HL-60 (cell line): ENCODE measurements around the gene IMMP2L.

Experiments
- DNase-seq, 2 experiments: peaks; one replicate each; pipeline ENCODE4 v3.0.0-alpha.2; 2010 to 2020; ENCODE audit warnings: low read depth in 1 of 2, low spot score in 1 of 2
- H3K27ac ChIP-seq: fragments of 250-450 bp; sonication (Bioruptor Pico); replicated peaks from 2 replicates; pipeline ENCODE4 v1.5.1; 2020; ENCODE audit warnings: mild to moderate bottlenecking, moderate library complexity
- H3K27me3 ChIP-seq: fragments of 250-450 bp; sonication (Bioruptor Pico); 2 replicates; pipeline ENCODE4 v1.5.1; 2021; ENCODE audit warnings: mild to moderate bottlenecking, moderate library complexity; ENCODE audit not compliant: insufficient read depth, poor library complexity, severe bottlenecking
- H3K4me3 ChIP-seq: replicated peaks from 2 replicates; pipeline ENCODE4 v1.5.1; 2011; ENCODE audit warnings: mild to moderate bottlenecking, control low read depth, low read length; ENCODE audit not compliant: insufficient read depth
- GABPA ChIP-seq: IDR thresholded peaks from 2 replicates; pipeline ENCODE4 v1.6.1; 2012; ENCODE audit warnings: low read depth
- POLR2AphosphoS5 ChIP-seq: IDR thresholded peaks from 2 replicates; pipeline ENCODE4 v1.6.1; 2012; ENCODE audit warnings: low read depth
- SPI1 ChIP-seq: IDR thresholded peaks from 2 replicates; pipeline ENCODE4 v1.6.1; 2012; ENCODE audit warnings: low read depth, mild to moderate bottlenecking, borderline replicate concordance
- TF ChIP-seq, protein P1 (sequence below): IDR thresholded peaks from one replicate; pipeline ENCODE4 v1.5.1; 2011; ENCODE audit warnings: low read length, control low read depth, inconsistent platforms; ENCODE audit not compliant: insufficient read depth
- TF ChIP-seq, protein P2 (sequence below): IDR thresholded peaks from 2 replicates; pipeline ENCODE4 v1.6.1; 2012; ENCODE audit warnings: low read depth; ENCODE audit not compliant: insufficient replicate concordance

Gene IMMP2L

GRCh38 chr7:111098926-111099250, 463.4 kb downstream of the IMMP2L start:
- no peak for DNase-seq
- TF ChIP-seq POLR2AphosphoS5 (no peak), GABPA (no peak), SPI1 (no peak)
- TF ChIP-seq, protein P1, sequence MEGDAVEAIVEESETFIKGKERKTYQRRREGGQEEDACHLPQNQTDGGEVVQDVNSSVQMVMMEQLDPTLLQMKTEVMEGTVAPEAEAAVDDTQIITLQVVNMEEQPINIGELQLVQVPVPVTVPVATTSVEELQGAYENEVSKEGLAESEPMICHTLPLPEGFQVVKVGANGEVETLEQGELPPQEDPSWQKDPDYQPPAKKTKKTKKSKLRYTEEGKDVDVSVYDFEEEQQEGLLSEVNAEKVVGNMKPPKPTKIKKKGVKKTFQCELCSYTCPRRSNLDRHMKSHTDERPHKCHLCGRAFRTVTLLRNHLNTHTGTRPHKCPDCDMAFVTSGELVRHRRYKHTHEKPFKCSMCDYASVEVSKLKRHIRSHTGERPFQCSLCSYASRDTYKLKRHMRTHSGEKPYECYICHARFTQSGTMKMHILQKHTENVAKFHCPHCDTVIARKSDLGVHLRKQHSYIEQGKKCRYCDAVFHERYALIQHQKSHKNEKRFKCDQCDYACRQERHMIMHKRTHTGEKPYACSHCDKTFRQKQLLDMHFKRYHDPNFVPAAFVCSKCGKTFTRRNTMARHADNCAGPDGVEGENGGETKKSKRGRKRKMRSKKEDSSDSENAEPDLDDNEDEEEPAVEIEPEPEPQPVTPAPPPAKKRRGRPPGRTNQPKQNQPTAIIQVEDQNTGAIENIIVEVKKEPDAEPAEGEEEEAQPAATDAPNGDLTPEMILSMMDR = no peak
- TF ChIP-seq, protein P2, sequence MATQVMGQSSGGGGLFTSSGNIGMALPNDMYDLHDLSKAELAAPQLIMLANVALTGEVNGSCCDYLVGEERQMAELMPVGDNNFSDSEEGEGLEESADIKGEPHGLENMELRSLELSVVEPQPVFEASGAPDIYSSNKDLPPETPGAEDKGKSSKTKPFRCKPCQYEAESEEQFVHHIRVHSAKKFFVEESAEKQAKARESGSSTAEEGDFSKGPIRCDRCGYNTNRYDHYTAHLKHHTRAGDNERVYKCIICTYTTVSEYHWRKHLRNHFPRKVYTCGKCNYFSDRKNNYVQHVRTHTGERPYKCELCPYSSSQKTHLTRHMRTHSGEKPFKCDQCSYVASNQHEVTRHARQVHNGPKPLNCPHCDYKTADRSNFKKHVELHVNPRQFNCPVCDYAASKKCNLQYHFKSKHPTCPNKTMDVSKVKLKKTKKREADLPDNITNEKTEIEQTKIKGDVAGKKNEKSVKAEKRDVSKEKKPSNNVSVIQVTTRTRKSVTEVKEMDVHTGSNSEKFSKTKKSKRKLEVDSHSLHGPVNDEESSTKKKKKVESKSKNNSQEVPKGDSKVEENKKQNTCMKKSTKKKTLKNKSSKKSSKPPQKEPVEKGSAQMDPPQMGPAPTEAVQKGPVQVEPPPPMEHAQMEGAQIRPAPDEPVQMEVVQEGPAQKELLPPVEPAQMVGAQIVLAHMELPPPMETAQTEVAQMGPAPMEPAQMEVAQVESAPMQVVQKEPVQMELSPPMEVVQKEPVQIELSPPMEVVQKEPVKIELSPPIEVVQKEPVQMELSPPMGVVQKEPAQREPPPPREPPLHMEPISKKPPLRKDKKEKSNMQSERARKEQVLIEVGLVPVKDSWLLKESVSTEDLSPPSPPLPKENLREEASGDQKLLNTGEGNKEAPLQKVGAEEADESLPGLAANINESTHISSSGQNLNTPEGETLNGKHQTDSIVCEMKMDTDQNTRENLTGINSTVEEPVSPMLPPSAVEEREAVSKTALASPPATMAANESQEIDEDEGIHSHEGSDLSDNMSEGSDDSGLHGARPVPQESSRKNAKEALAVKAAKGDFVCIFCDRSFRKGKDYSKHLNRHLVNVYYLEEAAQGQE = no peak
- no peak overlapping the region for H3K4me3 ChIP-seq
- no peak overlapping the region for H3K27ac ChIP-seq
- no peaks in the 10 kb centered on the region for H3K27me3 ChIP-seq

DNA sequence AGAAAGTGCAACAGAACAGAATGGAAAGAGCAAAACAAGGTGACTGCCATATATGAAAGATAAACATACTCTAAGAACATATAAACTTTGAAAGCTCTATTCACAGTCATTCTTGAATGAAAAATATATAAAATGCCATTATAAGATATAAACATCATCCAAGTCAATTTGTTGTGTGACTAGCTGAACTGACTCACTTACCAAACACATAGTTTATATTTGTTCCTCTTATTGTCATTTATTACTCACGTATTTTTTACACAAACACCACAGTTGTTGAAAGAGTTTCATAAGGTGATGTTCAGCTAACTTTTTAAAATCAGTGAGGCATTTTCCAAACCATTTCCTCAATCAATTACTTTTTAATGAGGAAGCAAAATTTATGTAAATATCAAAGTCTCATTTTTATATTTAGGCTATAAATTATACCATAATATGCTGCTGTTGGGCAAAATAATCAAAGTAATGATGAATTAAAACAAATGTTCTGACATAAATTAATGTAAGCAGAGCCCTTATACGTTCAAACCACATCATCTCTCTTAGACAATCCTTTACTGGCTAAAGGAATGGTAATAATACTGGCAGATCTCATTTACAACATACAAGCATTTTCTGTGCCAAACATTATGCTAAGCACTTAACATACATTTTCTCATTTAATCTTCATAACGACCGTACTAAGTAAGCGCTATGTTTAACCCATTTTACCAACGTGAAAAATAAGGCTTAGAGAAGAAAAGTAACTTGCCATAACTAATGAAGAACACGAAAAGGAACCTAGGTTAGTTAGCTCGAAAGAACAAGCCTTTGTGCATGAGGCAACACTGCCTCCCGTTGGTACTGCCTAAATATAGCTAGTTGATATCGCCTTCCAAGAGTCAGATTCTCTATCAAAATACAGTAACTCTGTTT, 464.0 kb downstream of the IMMP2L start:
- Histone ChIP-seq H3K4me3 (no peak overlapping the region), H3K27ac (no peak overlapping the region), H3K27me3 (no peaks in the 10 kb centered on the region)
- DNase-seq = peak in 1 of 2 experiments; percentile 48
- TF ChIP-seq POLR2AphosphoS5 = no peak
- TF ChIP-seq, protein P1 = peak; percentile 30

DNA sequence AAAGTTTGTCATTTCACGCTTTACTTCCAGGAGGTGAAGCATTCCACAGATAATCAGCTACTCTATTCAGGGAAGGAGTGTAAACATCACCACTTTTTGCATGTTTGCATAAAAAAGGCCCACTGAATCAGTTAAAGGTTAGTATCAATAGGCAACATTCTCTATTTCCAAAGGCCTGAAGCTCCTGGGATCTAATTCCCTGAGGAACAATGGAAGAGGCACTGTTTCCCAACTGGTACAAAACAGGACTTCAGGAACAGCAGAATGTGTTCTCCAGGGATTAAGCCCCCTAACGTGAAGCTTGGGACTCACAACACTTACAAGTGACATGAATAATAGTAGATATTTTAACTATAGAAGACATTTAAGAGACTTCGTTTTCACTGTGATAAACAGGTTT, 465.3 kb downstream of the IMMP2L start:
- no peak overlapping the region for H3K4me3 ChIP-seq

GRCh38 chr7:111094419-111094818, 467.9 kb downstream of the IMMP2L start:
- TF ChIP-seq, protein P2 = no peak
- TF ChIP-seq GABPA = no peak
- TF ChIP-seq, protein P1 = no peak
- H3K27me3 ChIP-seq = no peaks in the 10 kb centered on the region
- no peak overlapping the region for H3K27ac ChIP-seq
- H3K4me3 ChIP-seq = no peak overlapping the region
- no peak for DNase-seq

More for the DNA sequence above, 465.3 kb downstream of the IMMP2L start:
- H3K27ac ChIP-seq = no peak overlapping the region
- no peaks in the 10 kb centered on the region for H3K27me3 ChIP-seq
- DNase-seq = no peak
- TF ChIP-seq, protein P2 = no peak
- TF ChIP-seq GABPA (no peak), SPI1 (no peak), POLR2AphosphoS5 (no peak)
